ENCODE results near the gene PDZRN4.

The PDZRN4 gene

DNA sequence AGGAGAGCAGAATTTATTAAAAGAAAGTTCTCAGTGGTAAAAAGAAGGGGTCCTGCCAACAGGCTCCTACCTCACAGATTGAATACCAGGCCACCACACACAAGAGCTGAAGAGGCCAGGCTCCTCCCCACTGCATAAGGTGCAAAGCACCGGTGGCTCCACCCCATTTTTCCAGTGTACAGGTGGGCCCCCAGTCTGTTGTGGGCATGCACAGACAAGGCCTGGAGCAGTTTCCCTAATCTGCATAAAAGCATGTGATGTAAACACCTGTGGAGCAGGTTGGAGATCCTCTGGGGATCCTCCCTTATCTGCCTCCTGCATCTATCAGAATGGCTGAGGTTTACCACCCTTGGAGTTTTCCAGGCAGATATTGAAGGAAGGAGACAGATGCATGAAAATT lies 45.7 kb upstream of the PDZRN4 start:
- no peak overlapping the region for H3K27ac ChIP-seq (replicated peaks)
- TF ChIP-seq, protein P1, sequence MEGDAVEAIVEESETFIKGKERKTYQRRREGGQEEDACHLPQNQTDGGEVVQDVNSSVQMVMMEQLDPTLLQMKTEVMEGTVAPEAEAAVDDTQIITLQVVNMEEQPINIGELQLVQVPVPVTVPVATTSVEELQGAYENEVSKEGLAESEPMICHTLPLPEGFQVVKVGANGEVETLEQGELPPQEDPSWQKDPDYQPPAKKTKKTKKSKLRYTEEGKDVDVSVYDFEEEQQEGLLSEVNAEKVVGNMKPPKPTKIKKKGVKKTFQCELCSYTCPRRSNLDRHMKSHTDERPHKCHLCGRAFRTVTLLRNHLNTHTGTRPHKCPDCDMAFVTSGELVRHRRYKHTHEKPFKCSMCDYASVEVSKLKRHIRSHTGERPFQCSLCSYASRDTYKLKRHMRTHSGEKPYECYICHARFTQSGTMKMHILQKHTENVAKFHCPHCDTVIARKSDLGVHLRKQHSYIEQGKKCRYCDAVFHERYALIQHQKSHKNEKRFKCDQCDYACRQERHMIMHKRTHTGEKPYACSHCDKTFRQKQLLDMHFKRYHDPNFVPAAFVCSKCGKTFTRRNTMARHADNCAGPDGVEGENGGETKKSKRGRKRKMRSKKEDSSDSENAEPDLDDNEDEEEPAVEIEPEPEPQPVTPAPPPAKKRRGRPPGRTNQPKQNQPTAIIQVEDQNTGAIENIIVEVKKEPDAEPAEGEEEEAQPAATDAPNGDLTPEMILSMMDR (IDR thresholded peaks at IDR 0.05; ENCODE audit: insufficient read depth, low read length): no peak
- TF ChIP-seq SPI1 (IDR thresholded peaks at IDR 0.05; ENCODE audit: borderline replicate concordance, low read depth) (no peak), GABPA (IDR thresholded peaks at IDR 0.05; ENCODE audit: low read depth) (no peak)
- H3K4me3 ChIP-seq (replicated peaks; ENCODE audit: insufficient read depth, low read length): no peak overlapping the region
- H3K27me3 ChIP-seq (ENCODE audit: insufficient read depth, poor library complexity, severe bottlenecking): no peaks in the 10 kb centered on the region
- DNase-seq (ENCODE audit: low read depth in 1 of 2, low spot score in 1 of 2): no peak

GRCh38 chr12:41151793-41152192 lies 36.3 kb upstream of the PDZRN4 start:
- TF ChIP-seq, protein P1 (IDR thresholded peaks at IDR 0.05; ENCODE audit: insufficient read depth, low read length): no peak
- no peak for TF ChIP-seq GABPA (IDR thresholded peaks at IDR 0.05; ENCODE audit: low read depth)
- no peak overlapping the region for H3K4me3 ChIP-seq (replicated peaks; ENCODE audit: insufficient read depth, low read length)
- no peak for DNase-seq (ENCODE audit: low read depth in 1 of 2, low spot score in 1 of 2)
- H3K27ac ChIP-seq (replicated peaks): no peak overlapping the region
- H3K27me3 ChIP-seq (ENCODE audit: insufficient read depth, poor library complexity, severe bottlenecking): no peaks in the 10 kb centered on the region

DNA sequence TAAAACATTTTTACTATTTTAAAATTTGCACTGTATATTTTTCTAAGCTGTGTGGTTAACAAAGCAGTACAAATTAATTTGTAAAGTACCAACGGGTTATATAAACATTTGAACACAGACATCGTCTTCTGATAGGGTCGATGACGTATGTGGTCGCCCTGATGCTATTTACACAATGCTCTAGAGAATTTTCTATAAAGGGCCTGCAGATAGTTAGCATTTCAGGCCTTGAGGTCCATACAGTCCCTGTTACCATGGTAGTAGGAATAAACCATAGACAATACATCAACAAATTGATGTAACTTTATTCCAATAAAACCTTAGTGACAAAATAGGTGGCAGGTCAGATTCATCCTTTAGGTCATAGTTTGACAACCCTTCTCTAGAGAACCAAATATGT lies 25.7 kb upstream of the PDZRN4 start:
- Histone ChIP-seq H3K27ac (replicated peaks) (no peak overlapping the region), H3K4me3 (replicated peaks; ENCODE audit: insufficient read depth, low read length) (no peak overlapping the region), H3K27me3 (ENCODE audit: insufficient read depth, poor library complexity, severe bottlenecking) (no peaks in the 10 kb centered on the region)
- DNase-seq (ENCODE audit: low read depth in 1 of 2, low spot score in 1 of 2): no peak
- TF ChIP-seq, protein P1 (IDR thresholded peaks at IDR 0.05; ENCODE audit: insufficient read depth, low read length): no peak
- TF ChIP-seq SPI1 (IDR thresholded peaks at IDR 0.05; ENCODE audit: borderline replicate concordance, low read depth): no peak
- no peak for TF ChIP-seq POLR2AphosphoS5 (IDR thresholded peaks at IDR 0.05; ENCODE audit: low read depth)
- TF ChIP-seq REST (IDR thresholded peaks at IDR 0.05; ENCODE audit: insufficient replicate concordance, low read depth): no peak
- TF ChIP-seq GABPA (IDR thresholded peaks at IDR 0.05; ENCODE audit: low read depth): no peak

DNA sequence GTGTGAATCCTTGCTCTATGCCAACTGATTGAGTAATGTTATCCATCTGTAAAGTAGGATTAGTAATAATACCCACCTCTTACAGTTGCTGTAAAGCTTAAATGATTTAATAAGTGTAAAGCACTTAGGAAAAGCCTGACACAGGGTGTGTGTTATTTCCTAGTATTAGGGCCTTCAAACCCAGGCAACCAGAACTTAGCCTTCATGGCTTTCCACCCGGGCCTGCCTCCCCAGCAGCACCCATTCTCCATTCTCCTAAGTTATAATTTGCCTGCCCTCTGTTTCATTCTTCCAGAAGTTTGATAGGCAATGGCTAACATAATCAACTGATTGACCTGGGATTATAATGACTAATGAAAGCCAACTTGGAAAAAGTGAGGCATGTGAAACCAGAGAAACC lies 20.4 kb upstream of the PDZRN4 start:
- no peak overlapping the region for H3K27ac ChIP-seq (replicated peaks)
- no peak overlapping the region for H3K4me3 ChIP-seq (replicated peaks; ENCODE audit: insufficient read depth, low read length)
- H3K27me3 ChIP-seq (ENCODE audit: insufficient read depth, poor library complexity, severe bottlenecking): no peaks in the 10 kb centered on the region
- no peak for DNase-seq (ENCODE audit: low read depth in 1 of 2, low spot score in 1 of 2)
- TF ChIP-seq SPI1 (IDR thresholded peaks at IDR 0.05; ENCODE audit: borderline replicate concordance, low read depth) (no peak), REST (IDR thresholded peaks at IDR 0.05; ENCODE audit: insufficient replicate concordance, low read depth) (no peak), POLR2AphosphoS5 (IDR thresholded peaks at IDR 0.05; ENCODE audit: low read depth) (no peak), GABPA (IDR thresholded peaks at IDR 0.05; ENCODE audit: low read depth) (no peak)
- TF ChIP-seq, protein P1 (IDR thresholded peaks at IDR 0.05; ENCODE audit: insufficient read depth, low read length): no peak
